ENCODE measurements around the gene DDX43. TPM values are rescaled to one million over a fixed set of nuclear protein-coding genes. Genes with fewer than 3 reads are reported as not detected.

Gene DDX43
- total RNA-seq (2022; extraction: Qiagen RNA extraction), result not detected in 5 replicates

DNA sequence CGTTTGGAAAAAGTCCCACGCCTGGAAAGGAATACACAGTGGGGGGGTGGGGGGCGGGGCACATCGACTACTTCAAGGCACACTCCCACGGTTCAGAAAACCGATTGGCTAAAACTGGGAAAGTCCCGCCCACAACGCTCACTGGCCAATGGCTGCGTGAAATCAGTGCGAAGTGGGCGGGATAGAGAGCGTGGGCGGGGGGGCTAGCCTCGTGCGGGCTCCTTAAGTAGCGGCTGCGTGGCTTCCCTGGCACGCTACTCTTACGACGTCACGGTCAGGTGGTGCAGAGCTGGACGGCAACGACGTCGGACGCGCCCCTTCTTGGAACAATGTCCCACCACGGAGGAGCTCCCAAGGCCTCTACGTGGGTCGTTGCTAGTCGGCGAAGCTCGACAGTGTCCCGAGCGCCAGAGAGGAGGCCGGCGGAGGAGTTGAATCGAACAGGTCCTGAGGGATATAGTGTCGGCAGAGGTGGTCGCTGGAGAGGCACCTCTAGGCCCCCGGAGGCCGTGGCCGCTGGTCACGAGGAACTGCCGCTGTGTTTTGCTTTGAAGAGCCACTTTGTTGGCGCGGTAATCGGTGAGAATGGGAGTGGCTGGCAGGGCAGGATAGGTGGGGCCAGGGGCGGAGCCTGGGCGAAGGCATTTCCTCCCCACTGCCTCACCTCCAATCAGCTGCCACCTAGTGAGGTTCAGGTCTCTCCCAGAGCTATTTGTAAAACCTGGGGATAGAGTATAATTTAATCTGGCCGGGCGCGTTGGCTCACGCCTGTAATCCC is at the start of gene DDX43:
Gene DDX43 (plus strand): TSS at position 252 of the 778 bp plus-strand sequence. CDS start 78 bp downstream, at position 330.

DNA sequence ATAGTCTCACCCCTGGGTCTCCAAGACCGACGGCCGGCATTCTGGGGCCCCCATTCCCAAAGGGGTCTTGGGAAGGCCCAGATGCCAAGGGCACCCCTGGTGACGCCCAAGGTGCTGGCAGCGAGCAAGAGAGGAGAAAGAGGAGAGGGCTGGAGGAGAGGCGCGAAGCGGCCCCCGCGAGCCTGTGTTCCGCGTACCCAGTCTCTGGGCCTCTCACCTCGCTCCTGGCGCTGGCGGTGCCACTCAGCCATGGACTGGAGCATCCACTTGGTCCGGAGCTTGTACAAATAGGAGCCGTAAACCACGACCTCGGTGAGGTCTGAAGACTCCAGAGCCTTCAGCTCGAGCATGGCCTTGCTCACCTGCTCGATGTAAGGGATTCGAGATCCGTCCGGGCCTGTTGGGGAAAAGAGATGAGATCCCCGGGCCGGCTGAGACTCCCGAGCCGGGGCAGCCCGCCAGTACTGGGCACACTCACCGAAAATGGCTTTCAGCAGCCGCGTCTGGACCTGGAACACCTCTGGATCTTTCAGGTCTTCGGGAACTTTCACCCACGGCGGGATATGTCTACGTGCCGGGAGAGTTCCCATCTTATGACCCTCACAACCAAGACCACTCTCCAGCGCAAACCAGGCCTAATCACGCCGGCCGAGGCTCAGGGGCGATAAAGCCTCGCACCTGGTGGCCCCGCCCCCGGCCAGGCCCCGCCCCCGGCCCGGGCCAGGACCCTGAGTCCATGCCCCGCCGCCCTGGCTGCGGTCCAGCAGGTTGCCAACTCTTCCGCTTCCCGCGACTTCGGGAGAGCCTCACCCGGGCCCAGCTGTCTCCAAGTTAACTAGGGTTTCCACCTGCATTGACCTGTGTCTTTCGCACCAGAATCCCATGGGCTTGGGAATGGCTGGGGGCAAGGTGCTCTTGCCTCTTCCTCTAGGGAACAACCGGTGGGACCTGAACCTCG is 40.7 kb upstream of the DDX43 start, which contains the start of gene DPPA5:
Gene DPPA5 (minus strand): TSS at position 641 of the 958 bp plus-strand sequence. CDS start 51 bp downstream, at position 590.

DNA sequence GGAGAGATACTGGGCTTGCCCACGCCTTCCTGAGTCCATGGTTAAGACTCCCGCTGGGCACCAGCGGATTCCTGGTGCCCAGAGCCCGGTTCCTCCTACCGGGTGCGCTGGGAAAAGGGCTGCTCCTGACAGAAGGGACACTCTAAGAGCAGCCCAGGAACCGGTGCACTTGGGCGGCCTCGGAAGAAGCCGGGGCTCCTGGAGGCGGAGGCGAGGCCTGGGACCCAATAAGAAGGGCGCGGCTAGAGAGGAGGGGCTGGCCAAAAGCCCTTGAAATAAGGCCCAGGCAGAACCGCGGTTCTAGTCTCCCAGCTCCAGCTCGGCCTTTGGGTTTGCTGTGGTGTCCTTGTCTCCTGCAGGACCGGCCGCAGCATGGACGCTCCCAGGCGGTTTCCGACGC is 32.3 kb upstream of the DDX43 start, which contains the start of gene KHDC3L:
Gene KHDC3L (plus strand): TSS at position 301 of the 400 bp plus-strand sequence. CDS start 72 bp downstream, at position 373.

DNA sequence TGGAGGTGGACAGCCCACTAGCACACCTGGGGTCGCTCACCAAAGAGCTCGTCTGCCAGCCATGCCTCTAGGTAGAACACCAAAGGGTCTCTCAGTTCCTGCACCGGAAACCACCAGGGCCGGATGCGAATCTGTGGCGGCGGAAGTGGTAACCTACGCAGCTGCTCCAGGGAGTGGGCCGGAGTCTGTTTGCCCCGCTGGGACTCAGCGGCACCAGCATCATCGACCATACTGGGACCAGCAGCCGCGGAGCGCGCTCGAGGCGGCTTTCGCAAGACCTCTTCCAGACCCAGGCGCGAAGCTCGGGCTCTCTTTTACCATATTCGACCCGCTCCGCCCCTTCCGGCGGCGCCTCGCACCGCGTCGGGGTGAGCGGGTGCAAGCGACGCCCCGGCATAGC is 25.1 kb upstream of the DDX43 start, which contains the start of gene OOEP:
Gene OOEP (minus strand): TSS at position 335 of the 400 bp plus-strand sequence. CDS start 105 bp downstream, at position 230.

DNA sequence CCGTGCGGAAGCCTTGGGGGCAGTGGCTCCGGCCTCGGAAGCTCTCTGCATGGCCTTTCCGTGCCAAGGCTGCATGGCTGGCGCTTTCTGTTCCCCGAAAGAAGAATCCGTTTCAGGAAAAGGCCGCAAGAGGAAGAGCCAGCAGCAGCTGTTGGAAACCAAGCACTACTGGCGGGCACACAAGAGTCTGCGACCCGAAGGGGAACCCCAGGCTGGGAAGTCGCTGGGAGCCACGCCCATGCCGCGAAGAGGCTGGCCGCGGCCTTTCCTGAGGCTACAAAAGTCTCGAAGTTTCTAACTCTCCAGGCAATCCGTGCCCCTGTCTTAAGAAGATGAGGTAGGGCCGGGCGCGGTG is 57.5 kb downstream of the DDX43 start, which contains the start of gene CGAS:
Gene CGAS (minus strand): TSS at position 191 of the 355 bp plus-strand sequence. CDS start 116 bp downstream, at position 75.

DNA sequence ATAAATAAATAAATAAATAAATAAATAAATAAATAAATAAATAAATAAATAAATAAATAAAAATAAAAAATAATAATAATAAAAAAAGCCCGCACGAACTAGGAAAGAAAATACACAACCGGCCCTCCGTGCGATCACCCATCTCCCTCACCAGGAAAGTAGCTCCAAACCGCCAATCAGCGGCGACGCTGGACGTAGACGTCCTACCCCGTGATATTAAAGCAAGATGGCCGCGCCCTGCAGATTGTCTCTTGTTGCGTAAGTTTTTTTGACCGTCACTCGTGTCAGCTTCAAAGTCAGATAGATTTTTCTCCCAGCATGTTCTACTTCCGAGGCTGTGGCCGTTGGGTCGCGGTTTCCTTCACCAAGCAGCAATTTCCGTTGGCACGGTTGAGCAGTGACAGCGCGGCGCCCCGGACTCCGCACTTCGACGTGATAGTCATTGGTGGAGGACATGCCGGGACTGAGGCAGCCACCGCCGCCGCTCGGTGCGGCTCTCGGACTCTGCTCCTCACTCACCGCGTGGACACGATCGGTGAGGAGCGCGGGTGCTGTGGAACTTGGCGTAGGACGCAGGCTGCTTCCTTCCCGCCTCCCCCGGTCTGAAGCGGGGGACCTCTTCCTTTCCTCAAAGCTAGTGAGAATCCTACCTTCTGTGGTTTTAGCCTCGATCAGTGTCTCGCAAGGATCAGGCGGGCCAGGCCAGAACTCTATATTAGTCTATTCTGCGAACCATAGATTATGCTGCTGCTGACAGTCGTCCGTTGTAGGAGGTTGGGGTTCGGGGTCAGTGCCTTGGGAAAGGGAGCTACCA is 67.1 kb downstream of the DDX43 start, which contains the start of gene MTO1:
Gene MTO1 (plus strand): TSS at position 201 of the 814 bp plus-strand sequence. CDS start 118 bp downstream, at position 319.

Other genes with a start within 250 kb of the DDX43 start
- gene KHDC1L, start 169.3 kb upstream of the DDX43 start, total RNA-seq (2022; extraction: Qiagen RNA extraction), result 0.22 to 0.33 TPM (median 0.26 TPM) in 5 replicates
- 2.8 to 3.9 TPM (median 3.3 TPM) in 5 replicates for gene KHDC1, start 131.6 kb upstream of the DDX43 start, total RNA-seq (2022; extraction: Qiagen RNA extraction)
- not detected in 5 replicates for gene DPPA5, start 40.6 kb upstream of the DDX43 start, total RNA-seq (2022; extraction: Qiagen RNA extraction)
- not detected in 5 replicates for gene KHDC3L, start 32.2 kb upstream of the DDX43 start, total RNA-seq (2022; extraction: Qiagen RNA extraction)
- gene OOEP, start 24.9 kb upstream of the DDX43 start, total RNA-seq (2022; extraction: Qiagen RNA extraction), result not detected in 5 replicates
- gene CGAS, start 57.5 kb downstream of the DDX43 start, total RNA-seq (2022; extraction: Qiagen RNA extraction), result 3.6 to 4.3 TPM (median 4.2 TPM) in 5 replicates
- 8.8 to 10.4 TPM (median 9.5 TPM) in 5 replicates for gene MTO1, start 66.9 kb downstream of the DDX43 start, total RNA-seq (2022; extraction: Qiagen RNA extraction)
- 7,252 to 8,874 TPM (median 7,528 TPM) in 5 replicates for gene EEF1A1, start 126.2 kb downstream of the DDX43 start, total RNA-seq (2022; extraction: Qiagen RNA extraction)

All from A549 treated with AZD2906 at 1 μM for 4 hours (cell line).